NCI-H2107 (cell line): ENCODE measurements around the gene CACNA1C.
"Not testable (repeated sequence)": the region's sequence is repeated elsewhere in the genome, so short reads cannot be mapped to it uniquely, and the experiment has no call there.

Source experiments
- DNase-seq: peaks from one replicate; lab custom pipeline; 2025; lab: John Stamatoyannopoulos, UW

Gene CACNA1C

GRCh38 chr12:2112401-2112800 lies 59.6 kb downstream of the CACNA1C start:
- DNase-seq, result no peak

- DNase-seq, result no peak
Measured at GRCh38 chr12:2113119-2113912, 60.5 kb downstream of the CACNA1C start.

- no peak for DNase-seq
Measured at GRCh38 chr12:2114071-2114470, 61.3 kb downstream of the CACNA1C start.

- DNase-seq, result no peak
Measured at GRCh38 chr12:2115101-2115845, 62.5 kb downstream of the CACNA1C start.

- no peak for DNase-seq
Measured at GRCh38 chr12:2117541-2117940, 64.8 kb downstream of the CACNA1C start.

- no peak for DNase-seq
Measured at GRCh38 chr12:2118061-2118460, 65.3 kb downstream of the CACNA1C start.

- no peak for DNase-seq
Measured at GRCh38 chr12:2118481-2119255, 65.9 kb downstream of the CACNA1C start.

GRCh38 chr12:2119266-2119665 lies 66.5 kb downstream of the CACNA1C start:
- no peak for DNase-seq

GRCh38 chr12:2120982-2121758 lies 68.4 kb downstream of the CACNA1C start:
- no peak for DNase-seq

GRCh38 chr12:2124466-2125023 lies 71.8 kb downstream of the CACNA1C start:
- no peak for DNase-seq

- no peak for DNase-seq
Measured at GRCh38 chr12:2125651-2126522, 73.1 kb downstream of the CACNA1C start.

- no peak for DNase-seq
Measured at GRCh38 chr12:2126676-2127406, 74.1 kb downstream of the CACNA1C start.

- no peak for DNase-seq
Measured at GRCh38 chr12:2129076-2129475, 76.3 kb downstream of the CACNA1C start.

GRCh38 chr12:2135661-2136418 lies 83.1 kb downstream of the CACNA1C start:
- not testable (repeated sequence) for DNase-seq

- DNase-seq, result no peak
Measured at GRCh38 chr12:2136901-2137300, 84.1 kb downstream of the CACNA1C start.

- no peak for DNase-seq
Measured at GRCh38 chr12:2137711-2138110, 84.9 kb downstream of the CACNA1C start.

GRCh38 chr12:2138294-2138693 lies 85.5 kb downstream of the CACNA1C start:
- DNase-seq, result no peak

GRCh38 chr12:2138871-2139308 lies 86.1 kb downstream of the CACNA1C start:
- no peak for DNase-seq

- DNase-seq, result no peak
Measured at GRCh38 chr12:2139651-2140050, 86.9 kb downstream of the CACNA1C start.
